Esophagus muscularis mucosa (tissue), 4 donors: ENCODE measurements around the gene TAS2R41. TPM values are rescaled to one million over a fixed set of nuclear protein-coding genes. Genes with fewer than 3 reads are reported as not detected.
A peak's percentile ranks its signal among the peaks of the same experiment; 100 is the strongest.
"Not testable (repeated sequence)": the region's sequence is repeated elsewhere in the genome, so short reads cannot be mapped to it uniquely, and the experiment has no call there.

Source experiments
- DNase-seq: peaks from one replicate; pipeline ENCODE4 v3.0.0-alpha.2; 2017; ENCODE audit errors: extremely low spot score
- H3K27ac ChIP-seq, 4 donors: fragments of 200-600 bp; sonication (generic); replicated peaks in 1 of 4; 1 replicate in 3 of 4; 2 replicates in 1 of 4; pipeline ENCODE4 v1.5.1; 2016 to 2019; ENCODE audit warnings: mild to moderate bottlenecking in 1 of 4
- H3K27me3 ChIP-seq, 4 donors: fragments of 200-600 bp; sonication (generic); one replicate each; pipeline versions ENCODE4 v1.5.1 to v1.6.0; 2016 to 2019
- H3K36me3 ChIP-seq, 4 donors: fragments of 200-600 bp; sonication (generic); one replicate each; pipeline ENCODE4 v1.5.1; 2016 to 2019
- H3K4me1 ChIP-seq, 4 donors: fragments of 200-600 bp; sonication (generic); one replicate each; pipeline ENCODE4 v1.5.1; 2016 to 2019
- H3K4me3 ChIP-seq, 4 donors: fragments of 200-600 bp; sonication (generic); 1 replicate in 2 of 4; 2 replicates in 2 of 4; pipeline ENCODE4 v1.5.1; 2016 to 2019; ENCODE audit warnings: mild to moderate bottlenecking in 4 of 4, moderate library complexity in 1 of 4
- H3K9me3 ChIP-seq, 4 donors: fragments of 200-600 bp; sonication (generic); 1 replicate in 3 of 4; 2 replicates in 1 of 4; pipeline ENCODE4 v1.5.1; 2016 to 2019
- EP300 ChIP-seq: sonication (generic); formaldehyde crosslinking; IDR thresholded peaks from one replicate; pipeline ENCODE4 v1.6.1; 2017; ENCODE audit warnings: antibody characterized with exemption
- POLR2A ChIP-seq: fragments of 450-650 bp; IDR thresholded peaks from one replicate; pipeline ENCODE4 v1.6.1; 2017; ENCODE audit warnings: antibody characterized with exemption, moderate library complexity, mild to moderate bottlenecking, low read depth
- POLR2AphosphoS5 ChIP-seq, 2 donors: sonication (generic); formaldehyde crosslinking; IDR thresholded peaks; one replicate each; pipeline ENCODE4 v1.6.1; 2017; ENCODE audit warnings: antibody characterized with exemption in 2 of 2
- WGBS: methylation state at CpG from one replicate; pipeline ENCODE4 v1.1.5; 2018; 5-methylcytosine and 5-hydroxymethylcytosine counted together
- intact Hi-C: fragments of 100-400 bp; cut with DNase I; formaldehyde crosslinking; loops from one replicate; pipeline ENCODE4 v1.15.1; 2023
- total RNA-seq, 4 donors: library from RNA; depleted of rRNA; stranded (reverse); fragments of >200 nt; gene quantifications; one replicate each; pipeline versions ENCODE4 v1.1.0 to v1.2.1, GENCODE V29; 2016
- TF ChIP-seq, protein P1 (sequence below), 3 experiments: fragments of 200-600 bp in 2 of 3; fragments of 450-650 bp in 1 of 3; sonication (generic) in 2 of 3; IDR thresholded peaks; one replicate each; pipeline ENCODE4 v1.5.1; 2017 to 2019; ENCODE audit warnings: antibody characterized with exemption in 3 of 3, mild to moderate bottlenecking in 2 of 3, moderate library complexity in 1 of 3

The TAS2R41 gene
- total RNA-seq, 4 donors from 2014 or later, result 0.66 TPM; not detected in 3

DNA sequence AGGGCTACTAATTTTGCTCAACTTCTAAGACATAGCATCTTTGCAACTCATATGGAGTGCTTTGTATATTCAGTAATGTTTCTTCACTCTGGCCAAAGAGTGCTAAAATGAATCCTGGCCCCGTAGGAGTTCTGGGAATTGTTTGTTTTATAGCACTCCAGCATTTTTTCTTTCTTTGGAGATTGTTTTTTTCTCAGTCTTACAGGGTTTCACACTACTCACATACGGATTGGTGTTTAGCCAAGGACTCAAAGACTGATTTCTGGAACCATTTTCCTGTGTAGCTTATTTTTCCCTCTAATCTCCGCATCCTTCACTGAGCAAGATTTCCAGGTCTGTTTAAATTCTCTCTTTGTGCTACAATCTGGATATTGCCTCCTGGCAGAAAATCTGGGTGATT, 6.4 kb downstream of the TAS2R41 start:
- no peak for TF ChIP-seq POLR2A
- no peak for TF ChIP-seq EP300
- TF ChIP-seq, protein P1, sequence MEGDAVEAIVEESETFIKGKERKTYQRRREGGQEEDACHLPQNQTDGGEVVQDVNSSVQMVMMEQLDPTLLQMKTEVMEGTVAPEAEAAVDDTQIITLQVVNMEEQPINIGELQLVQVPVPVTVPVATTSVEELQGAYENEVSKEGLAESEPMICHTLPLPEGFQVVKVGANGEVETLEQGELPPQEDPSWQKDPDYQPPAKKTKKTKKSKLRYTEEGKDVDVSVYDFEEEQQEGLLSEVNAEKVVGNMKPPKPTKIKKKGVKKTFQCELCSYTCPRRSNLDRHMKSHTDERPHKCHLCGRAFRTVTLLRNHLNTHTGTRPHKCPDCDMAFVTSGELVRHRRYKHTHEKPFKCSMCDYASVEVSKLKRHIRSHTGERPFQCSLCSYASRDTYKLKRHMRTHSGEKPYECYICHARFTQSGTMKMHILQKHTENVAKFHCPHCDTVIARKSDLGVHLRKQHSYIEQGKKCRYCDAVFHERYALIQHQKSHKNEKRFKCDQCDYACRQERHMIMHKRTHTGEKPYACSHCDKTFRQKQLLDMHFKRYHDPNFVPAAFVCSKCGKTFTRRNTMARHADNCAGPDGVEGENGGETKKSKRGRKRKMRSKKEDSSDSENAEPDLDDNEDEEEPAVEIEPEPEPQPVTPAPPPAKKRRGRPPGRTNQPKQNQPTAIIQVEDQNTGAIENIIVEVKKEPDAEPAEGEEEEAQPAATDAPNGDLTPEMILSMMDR (IDR thresholded peaks at IDR 0.05), result no peak
- no peak for TF ChIP-seq POLR2AphosphoS5 (IDR thresholded peaks at IDR 0.05)
- no peak for DNase-seq
- peaks cover 0 to 10% (median 5%) of the 10 kb centered on the region in 4 donors for H3K4me1 ChIP-seq
- WGBS, result 41% methylated on average over 3 of the region's 3 CpGs
- no peaks in the 10 kb centered on the region for H3K27me3 ChIP-seq
- peak overlapping the region in 2 of 4 donors; percentile 5 to 18 for H3K27ac ChIP-seq
- intact Hi-C loops, result no loop called here
- no peak overlapping the region for H3K4me3 ChIP-seq
- no peaks in the 10 kb centered on the region for H3K9me3 ChIP-seq
- no peaks in the 10 kb centered on the region for H3K36me3 ChIP-seq

DNA sequence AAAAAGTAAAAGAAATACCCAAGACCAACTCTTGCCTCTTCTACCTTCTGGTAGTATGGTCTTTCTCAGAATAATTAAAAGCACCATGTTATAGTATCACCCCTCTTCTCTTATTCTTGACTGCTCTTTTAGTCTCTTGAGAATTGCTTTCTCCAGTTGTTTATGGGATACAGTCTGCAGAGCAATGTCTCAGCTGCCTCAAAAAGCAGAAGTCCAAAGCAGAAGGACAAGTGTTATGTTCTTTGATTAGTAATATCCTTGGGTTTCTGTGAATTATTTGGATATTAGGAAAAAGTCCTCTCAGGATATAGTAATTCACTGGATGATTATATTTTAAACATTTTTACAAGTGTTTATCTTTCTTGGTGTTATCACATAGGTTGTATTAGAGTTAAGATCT, 7.4 kb downstream of the TAS2R41 start:
- no peak overlapping the region for H3K4me3 ChIP-seq
- no peak overlapping the region for H3K27ac ChIP-seq
- intact Hi-C loops, result no loop called here
- H3K27me3 ChIP-seq, result no peaks in the 10 kb centered on the region
- peaks cover 0 to 10% (median 5%) of the 10 kb centered on the region in 4 donors for H3K4me1 ChIP-seq
- DNase-seq, result no peak
- no peak for TF ChIP-seq POLR2AphosphoS5 (IDR thresholded peaks at IDR 0.05)
- TF ChIP-seq, protein P1 (IDR thresholded peaks at IDR 0.05), result no peak
- TF ChIP-seq EP300, result no peak
- no peak for TF ChIP-seq POLR2A
- H3K36me3 ChIP-seq, result no peaks in the 10 kb centered on the region
- no peaks in the 10 kb centered on the region for H3K9me3 ChIP-seq

DNA sequence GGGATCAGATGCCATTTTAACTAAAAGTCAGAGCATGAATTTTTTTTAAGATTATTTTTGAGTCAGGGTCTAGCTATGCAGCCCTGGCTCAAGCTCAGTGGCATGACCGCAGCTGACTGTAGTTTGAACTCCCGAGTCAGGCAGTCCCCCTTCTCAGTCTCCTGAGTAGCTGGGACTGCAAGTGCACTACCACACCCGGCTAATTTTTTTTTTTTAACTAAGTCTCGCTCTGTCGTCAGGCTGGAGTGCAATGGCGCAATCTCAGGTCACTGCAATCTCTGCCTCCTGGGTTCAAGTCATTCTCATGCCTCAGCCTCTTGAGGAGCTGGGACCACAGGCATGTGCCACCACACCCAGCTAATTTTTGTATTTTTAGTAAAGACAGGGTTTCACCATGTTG, 7.8 kb downstream of the TAS2R41 start:
- DNase-seq, result no peak
- TF ChIP-seq, protein P1 (IDR thresholded peaks at IDR 0.05), result no peak
- no peak for TF ChIP-seq POLR2A
- TF ChIP-seq POLR2AphosphoS5 (IDR thresholded peaks at IDR 0.05), result no peak
- TF ChIP-seq EP300, result no peak
- peaks cover 0 to 10% (median 5%) of the 10 kb centered on the region in 4 donors for H3K4me1 ChIP-seq
- no peaks in the 10 kb centered on the region for H3K36me3 ChIP-seq
- no peaks in the 10 kb centered on the region for H3K27me3 ChIP-seq
- no peak overlapping the region for H3K4me3 ChIP-seq
- intact Hi-C loops, result no loop called here
- H3K9me3 ChIP-seq, result no peaks in the 10 kb centered on the region
- whole genome bisulfite sequencing, result 90% methylated on average over 6 of the region's 6 CpGs
- H3K27ac ChIP-seq, result no peak overlapping the region

DNA sequence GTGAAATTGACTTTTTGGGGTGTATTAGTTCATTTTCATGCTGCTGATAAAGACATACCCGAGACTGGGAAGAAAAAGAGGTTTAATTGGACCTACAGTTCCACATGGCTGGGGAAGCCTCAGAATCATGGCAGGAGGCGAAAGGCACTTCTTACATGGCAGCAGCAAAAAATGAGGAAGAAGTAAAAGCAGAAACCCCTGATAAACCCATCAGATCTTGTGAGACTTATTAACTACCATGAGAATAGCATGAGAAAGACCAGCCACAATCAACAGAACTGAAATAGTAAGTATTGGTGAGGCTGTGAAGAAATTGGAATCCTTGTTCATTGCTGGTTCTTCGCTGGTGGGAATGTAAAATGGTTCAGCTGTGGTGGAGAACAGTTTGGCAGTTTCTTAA, 8.6 kb downstream of the TAS2R41 start:
- H3K36me3 ChIP-seq, intact Hi-C loops, H3K4me3 ChIP-seq, H3K27ac ChIP-seq, DNase-seq, H3K9me3 ChIP-seq, H3K27me3 ChIP-seq: not testable (repeated sequence)
- 86% methylated on average over 3 of the region's 3 CpGs for WGBS
- peaks cover 0 to 10% (median 5%) of the 10 kb centered on the region in 4 donors for H3K4me1 ChIP-seq

DNA sequence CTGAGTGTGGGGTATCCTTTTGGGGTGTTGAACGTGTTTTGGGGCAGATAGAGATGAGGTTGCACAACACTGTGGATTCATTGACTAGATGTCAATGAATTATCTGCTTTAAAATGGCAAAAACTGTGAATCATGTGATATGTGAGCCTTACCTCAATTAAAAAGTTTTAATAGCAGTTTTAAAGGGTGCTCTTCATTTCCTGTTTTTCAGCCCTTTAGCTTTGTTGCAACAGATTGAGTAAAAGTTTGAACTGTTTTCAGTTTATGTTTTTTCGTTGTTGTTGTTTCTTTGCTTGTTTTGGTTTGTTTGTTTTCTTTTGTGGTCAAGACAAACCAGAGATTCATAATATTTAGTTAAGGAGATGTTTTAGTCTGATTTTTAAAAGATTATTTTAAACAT, 9.4 kb downstream of the TAS2R41 start:
- H3K4me1 ChIP-seq, result peaks cover 0 to 12% (median 9%) of the 10 kb centered on the region in 4 donors
- no peak for DNase-seq
- intact Hi-C loops, result no loop called here
- TF ChIP-seq, protein P1 (IDR thresholded peaks at IDR 0.05), result no peak
- TF ChIP-seq EP300 (no peak), POLR2AphosphoS5 (IDR thresholded peaks at IDR 0.05) (no peak), POLR2A (no peak)
- no peaks in the 10 kb centered on the region for H3K27me3 ChIP-seq
- no peaks in the 10 kb centered on the region for H3K9me3 ChIP-seq
- no peak overlapping the region for H3K27ac ChIP-seq
- H3K4me3 ChIP-seq, result no peak overlapping the region
- H3K36me3 ChIP-seq, result no peaks in the 10 kb centered on the region
- 76% methylated on average over 2 of the region's 2 CpGs for WGBS
